IMR-90 (cell line): ENCODE data around the gene FGGY. TPM values are rescaled to one million over a fixed set of nuclear protein-coding genes. Genes with fewer than 3 reads are reported as not detected.

Experiments used
- ATAC-seq: fragments of 200-7000 bp; cut with Tn5 transposase; 2 replicates; pipeline ENCODE4 v1.9.1; 2020; ENCODE audit warnings: low read depth, mild to moderate bottlenecking, moderate library complexity
- BruUV-seq: library from RNA; stranded (reverse); fragments of 400-500 nt; replicated peaks from 2 replicates; lab custom pipeline; 2021; lab: Mats Ljungman, UMichigan
- CTCF ChIA-PET: fragments of 300-600 bp; formaldehyde crosslinking; extraction: SDS; loops from one replicate; lab custom pipeline; 2021; ENCODE audit warnings: antibody characterized with exemption; lab: Yijun Ruan, JAX
- POLR2A ChIA-PET: fragments of 300-600 bp; sonication (Branson Sonifier 250); formaldehyde crosslinking; loops from one replicate; lab custom pipeline; 2022; ENCODE audit warnings: antibody characterized with exemption; ENCODE audit not compliant: unreplicated experiment; lab: Charles Lee
- DNase-seq: peaks from one replicate; pipeline ENCODE4 v3.0.0; 2013
- H2AFZ ChIP-seq: replicated peaks from 2 replicates; pipeline ENCODE3; 2013; ENCODE audit warnings: low read length, mild to moderate bottlenecking; ENCODE audit not compliant: poor library complexity
- H2AK5ac ChIP-seq: 2 replicates; pipeline ENCODE4 v1.6.1; 2013; ENCODE audit warnings: low read depth, low read length, inconsistent platforms
- H2AK9ac ChIP-seq: replicated peaks from 2 replicates; pipeline ENCODE3; 2013; ENCODE audit warnings: mild to moderate bottlenecking, low read depth, low read length, moderate library complexity; ENCODE audit not compliant: poor library complexity
- H2BK120ac ChIP-seq: 2 replicates; pipeline ENCODE4 v1.6.1; 2013; ENCODE audit warnings: low read depth, low read length, inconsistent platforms
- H2BK15ac ChIP-seq: 3 replicates; pipeline ENCODE4 v1.6.1; 2013; ENCODE audit warnings: low read depth, low read length, inconsistent platforms
- H2BK20ac ChIP-seq: 2 replicates; pipeline ENCODE4 v1.6.1; 2013; ENCODE audit warnings: low read depth, mild to moderate bottlenecking, inconsistent platforms, low read length, moderate library complexity
- H2BK5ac ChIP-seq: 2 replicates; pipeline ENCODE4 v1.6.1; 2013; ENCODE audit warnings: mild to moderate bottlenecking, low read depth, low read length, inconsistent platforms; ENCODE audit not compliant: poor library complexity, severe bottlenecking
- H3K14ac ChIP-seq: replicated peaks from 2 replicates; pipeline ENCODE4 v1.6.1; 2013; ENCODE audit warnings: low read depth, low read length, inconsistent platforms
- H3K18ac ChIP-seq: 2 replicates; pipeline ENCODE4 v1.6.1; 2013; ENCODE audit warnings: low read depth, low read length, control low read depth
- H3K23ac ChIP-seq: 2 replicates; pipeline ENCODE4 v1.6.1; 2013; ENCODE audit warnings: low read depth, low read length, inconsistent platforms
- H3K27ac ChIP-seq: 2 replicates; pipeline ENCODE4 v1.5.1; 2013; ENCODE audit warnings: mild to moderate bottlenecking, control low read depth, low read length; ENCODE audit not compliant: insufficient read depth
- H3K27me3 ChIP-seq: 2 replicates; pipeline ENCODE4 v1.6.1; 2013; ENCODE audit warnings: low read length; ENCODE audit not compliant: control insufficient read depth, insufficient read depth
- H3K36me3 ChIP-seq: 2 replicates; pipeline ENCODE4 v1.6.1; 2013; ENCODE audit warnings: low read length, mixed read lengths; ENCODE audit not compliant: control insufficient read depth, insufficient read depth
- H3K4ac ChIP-seq: 2 replicates; pipeline ENCODE4 v1.6.1; 2013; ENCODE audit warnings: low read depth, low read length, inconsistent platforms
- H3K4me1 ChIP-seq: 2 replicates; pipeline ENCODE4 v1.6.1; 2013; ENCODE audit warnings: low read length, mixed read lengths; ENCODE audit not compliant: control insufficient read depth, insufficient read depth
- H3K4me2 ChIP-seq: 2 replicates; pipeline ENCODE4 v1.6.1; 2013; ENCODE audit warnings: low read depth, mild to moderate bottlenecking, control low read depth, low read length, moderate library complexity
- H3K4me3 ChIP-seq: 2 replicates; pipeline ENCODE4 v1.5.1; 2013; ENCODE audit warnings: low read depth, mild to moderate bottlenecking, control low read depth, low read length, moderate library complexity; ENCODE audit not compliant: insufficient read depth
- H3K56ac ChIP-seq: 2 replicates; pipeline ENCODE4 v1.6.1; 2013; ENCODE audit warnings: low read length, inconsistent platforms; ENCODE audit not compliant: insufficient read depth; ENCODE audit errors: extremely low read depth
- H3K79me1 ChIP-seq, 2 experiments: 2 replicates each; pipeline ENCODE4 v1.6.1; 2013; ENCODE audit warnings: low read length in 2 of 2, inconsistent platforms in 1 of 2, low read depth in 1 of 2
- H3K9ac ChIP-seq: 2 replicates; pipeline ENCODE4 v1.6.1; 2013; ENCODE audit warnings: low read depth, low read length, control low read depth
- H3K9me1 ChIP-seq: 2 replicates; pipeline ENCODE4 v1.6.1; 2013; ENCODE audit warnings: low read length, inconsistent platforms; ENCODE audit not compliant: insufficient read depth
- H3K9me3 ChIP-seq: 2 replicates; pipeline ENCODE4 v1.6.1; 2013; ENCODE audit warnings: low read length; ENCODE audit not compliant: control insufficient read depth, insufficient read depth
- H4K20me1 ChIP-seq: 2 replicates; pipeline ENCODE4 v1.6.1; 2013; ENCODE audit warnings: low read length, inconsistent platforms; ENCODE audit not compliant: insufficient read depth
- H4K5ac ChIP-seq: 2 replicates; pipeline ENCODE4 v1.6.1; 2013; ENCODE audit warnings: mild to moderate bottlenecking, low read depth, low read length, control low read depth
- H4K8ac ChIP-seq, 2 experiments: 2 replicates each; pipeline ENCODE4 v1.6.1; 2013; ENCODE audit warnings: low read depth in 2 of 2, low read length in 2 of 2, control low read depth in 1 of 2, inconsistent platforms in 1 of 2
- H4K91ac ChIP-seq: 2 replicates; pipeline ENCODE4 v1.6.1; 2013; ENCODE audit warnings: low read depth, low read length, inconsistent platforms; ENCODE audit not compliant: insufficient read depth
- SMC3 ChIP-seq: fragments of 150-350 bp; IDR thresholded peaks from 2 replicates; pipeline ENCODE4 v1.6.1; 2016; ENCODE audit warnings: low read depth, mild to moderate bottlenecking, antibody characterized with exemption, low read length, moderate library complexity
- WGBS, 2 experiments: methylation state at CpG; one replicate each; pipeline versions ENCODE4 v1.1.5 to v1.1.7; 2013; ENCODE audit warnings: missing lambda C conversion rate in 2 of 2; ENCODE audit not compliant: insufficient read length in 1 of 2; ENCODE audit errors: extremely low coverage in 2 of 2; 5-methylcytosine and 5-hydroxymethylcytosine counted together
- dilution Hi-C: fragments of 300-500 bp; cut with HindIII; formaldehyde crosslinking; loops from one replicate; pipeline ENCODE4 v1.14.3; 2018; ENCODE audit warnings: low sequenced_read_pairs; ENCODE audit not compliant: unreplicated experiment
- in situ Hi-C: fragments of 300-500 bp; cut with MboI; formaldehyde crosslinking; loops from 3 replicates; pipeline ENCODE4 v1.14.3; 2019; ENCODE audit warnings: low sequenced_read_pairs, inconsistent platforms, mixed read lengths
- intact Hi-C: fragments of 100-400 bp; cut with micrococcal nuclease; formaldehyde crosslinking; loops from 2 replicates; pipeline ENCODE4 v1.10.0; 2022
- polyA plus RNA-seq, 3 experiments: library from polyadenylated mRNA; depleted of rRNA; stranded (reverse); fragments of >200 nt; gene quantifications; 2 replicates each; pipeline ENCODE4 v1.2.3, GENCODE V29; 2012; ENCODE audit warnings: low replicate concordance in 1 of 3
- total RNA-seq: library from RNA; depleted of rRNA; stranded (reverse); fragments of >200 nt; gene quantifications from 2 replicates; pipeline ENCODE4 v1.2.3, GENCODE V29; 2012

FGGY gene
- total and polyA plus RNA-seq, 2 of the 4 experiments (the other 2 are of a cell fraction), result 5.6 to 14.0 TPM

DNA sequence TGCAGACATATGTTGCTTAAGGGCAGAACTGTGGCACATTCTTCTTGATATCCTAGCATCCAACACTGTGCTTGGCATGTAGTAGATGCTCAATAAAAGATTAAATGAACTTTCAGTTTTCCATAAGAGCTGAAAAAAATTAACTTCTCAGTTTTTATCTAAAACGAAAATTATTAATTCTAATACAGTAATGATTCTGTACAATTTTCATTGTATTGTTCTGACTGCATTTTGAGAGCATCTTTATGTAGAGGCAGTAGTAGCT lies 46.6 kb downstream of the FGGY start:
- H3K9me1 ChIP-seq, result no peaks in the 10 kb centered on the region
- H3K79me1 ChIP-seq, result no peaks in the 10 kb centered on the region
- POLR2A ChIA-PET, result no interaction called here
- H2BK20ac ChIP-seq, result no peak overlapping the region
- H2AK5ac ChIP-seq, result no peak overlapping the region
- H2BK120ac ChIP-seq, result no peak overlapping the region
- no peaks in the 10 kb centered on the region for H3K9me3 ChIP-seq
- H4K20me1 ChIP-seq, result no peaks in the 10 kb centered on the region
- H3K56ac ChIP-seq, result no peak overlapping the region
- no peak overlapping the region for H2BK5ac ChIP-seq
- ATAC-seq, result no peak
- no peak overlapping the region for H2AFZ ChIP-seq
- WGBS, 2 experiments, result no CpG with 5 or more reads among the region's 1 CpG
- H3K27ac ChIP-seq, result no peak overlapping the region
- no peaks in the 10 kb centered on the region for H3K4me1 ChIP-seq
- H4K5ac ChIP-seq, result no peak overlapping the region
- no peak overlapping the region for H3K4me3 ChIP-seq
- no TSS peak for BruUV-seq
- TF ChIP-seq SMC3, result no peak
- H3K14ac ChIP-seq, result no peak overlapping the region
- no peak overlapping the region for H2AK9ac ChIP-seq
- no peaks in the 10 kb centered on the region for H3K27me3 ChIP-seq
- dilution Hi-C loops, result no loop called here
- no peak overlapping the region for H4K8ac ChIP-seq
- CTCF ChIA-PET, result interaction anchor here (1.3 kb wide), 1 partner anchor 20 kb away, joined by 3 read pairs; no protein-coding TSS in a partner anchor
- no peak overlapping the region for H2BK15ac ChIP-seq
- no peaks in the 10 kb centered on the region for H3K36me3 ChIP-seq
- DNase-seq, result no peak
- intact Hi-C loops, result no loop called here
- no peak overlapping the region for H3K4ac ChIP-seq
- no peak overlapping the region for H3K23ac ChIP-seq
- H4K91ac ChIP-seq, result no peak overlapping the region
- H3K18ac ChIP-seq, result no peak overlapping the region
- no peak overlapping the region for H3K9ac ChIP-seq
- in situ Hi-C loops, result no loop called here
- H3K4me2 ChIP-seq, result no peak overlapping the region
